Peyer's patch (tissue), 4 donors: ENCODE measurements around the gene SYT8.

Experiments
- CTCF ChIP-seq, 6 experiments: fragments of 450-650 bp in 4 of 6; fragments of 200-600 bp in 2 of 6; sonication (generic) in 1 of 6; IDR thresholded peaks; one replicate each; pipeline ENCODE4 v1.5.1; 2017 to 2019; ENCODE audit warnings: antibody characterized with exemption in 6 of 6, mild to moderate bottlenecking in 3 of 6, moderate library complexity in 1 of 6
- POLR2A ChIP-seq, 2 donors: fragments of 450-650 bp; IDR thresholded peaks; one replicate each; pipeline ENCODE4 v1.5.1; 2017; ENCODE audit warnings: antibody characterized with exemption in 2 of 2, mild to moderate bottlenecking in 2 of 2, moderate library complexity in 2 of 2

- TF ChIP-seq POLR2A (IDR thresholded peaks at IDR 0.05) (no peak), CTCF (IDR thresholded peaks at IDR 0.05) (no peak)
Measured at GRCh38 chr11:1827095-1827813, 7.5 kb upstream of the SYT8 start.
